HEK293 (cell line): ENCODE data around the gene PDE6H.

Experiments used
- SP2 ChIP-seq: fragments of 450-650 bp; formaldehyde crosslinking; IDR thresholded peaks from 2 replicates; pipeline ENCODE4 v1.5.1; 2016; ENCODE audit warnings: missing biosample characterization, missing genetic modification characterization
- ZNF274 ChIP-seq, 2 experiments: fragments of 200-500 bp in 1 of 2; fragments of 450-650 bp in 1 of 2; sonication (Bioruptor generic) in 1 of 2; formaldehyde crosslinking in 1 of 2; IDR thresholded peaks; 2 replicates each; pipeline versions ENCODE4 v1.5.1 to v1.6.1; 2014 to 2016; ENCODE audit warnings: borderline replicate concordance in 1 of 2, inconsistent platforms in 1 of 2, low read length in 1 of 2, missing biosample characterization in 1 of 2, missing genetic modification characterization in 1 of 2
- ZNF610 ChIP-seq: fragments of 450-650 bp; formaldehyde crosslinking; IDR thresholded peaks from 2 replicates; pipeline ENCODE4 v1.5.1; 2016; ENCODE audit warnings: missing biosample characterization, missing genetic modification characterization, borderline replicate concordance
- ZNF768 ChIP-seq: fragments of 450-650 bp; formaldehyde crosslinking; IDR thresholded peaks from 2 replicates; pipeline ENCODE4 v1.5.1; 2018; ENCODE audit warnings: missing biosample characterization, mild to moderate bottlenecking, missing genetic modification characterization
- ZNF776 ChIP-seq: fragments of 450-650 bp; formaldehyde crosslinking; IDR thresholded peaks from 2 replicates; pipeline ENCODE4 v1.5.0; 2017; ENCODE audit warnings: missing biosample characterization, missing genetic modification characterization, borderline replicate concordance
- ZNF777 ChIP-seq: fragments of 450-650 bp; formaldehyde crosslinking; IDR thresholded peaks from 2 replicates; pipeline ENCODE4 v1.5.1; 2017; ENCODE audit warnings: missing biosample characterization, missing genetic modification characterization, borderline replicate concordance
- TF ChIP-seq, protein P1 (sequence below): fragments of 450-650 bp; formaldehyde crosslinking; IDR thresholded peaks from 2 replicates; pipeline ENCODE4 v1.5.1; 2017; ENCODE audit warnings: missing biosample characterization, missing genetic modification characterization
- TF ChIP-seq, protein P2 (sequence below): fragments of 450-650 bp; formaldehyde crosslinking; IDR thresholded peaks from 2 replicates; pipeline ENCODE4 v1.5.1; 2016; ENCODE audit warnings: missing biosample characterization, missing genetic modification characterization, low read depth

DNA sequence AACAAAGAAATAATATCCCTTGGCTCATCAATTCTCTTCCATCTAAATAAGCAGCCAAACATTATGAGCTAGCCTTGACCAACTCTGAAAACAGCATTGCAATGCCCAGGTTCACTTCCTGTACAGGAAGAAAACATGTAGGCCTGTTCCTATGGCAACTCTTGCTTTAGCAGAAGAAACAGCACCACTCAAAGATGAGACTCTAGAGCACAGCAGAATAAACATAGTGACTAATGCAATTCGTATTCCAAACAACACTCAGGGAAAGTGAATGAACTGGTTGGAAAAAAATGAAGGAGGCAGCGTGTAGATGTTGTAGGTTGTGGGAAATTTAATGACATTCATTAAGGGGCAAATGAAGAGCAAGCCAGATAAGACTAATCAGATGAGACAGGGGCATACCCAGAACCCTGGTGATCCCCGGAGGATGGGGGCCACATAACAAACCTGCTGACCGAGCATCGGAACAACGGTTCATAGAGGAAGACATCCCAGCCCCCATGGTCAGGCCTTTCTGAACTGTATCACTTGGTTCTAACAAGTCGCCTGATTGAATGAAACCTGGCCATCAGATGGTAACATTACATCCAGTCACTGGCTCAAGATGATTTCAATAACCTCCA, 20.4 kb upstream of the PDE6H start:
- TF ChIP-seq, protein P1, sequence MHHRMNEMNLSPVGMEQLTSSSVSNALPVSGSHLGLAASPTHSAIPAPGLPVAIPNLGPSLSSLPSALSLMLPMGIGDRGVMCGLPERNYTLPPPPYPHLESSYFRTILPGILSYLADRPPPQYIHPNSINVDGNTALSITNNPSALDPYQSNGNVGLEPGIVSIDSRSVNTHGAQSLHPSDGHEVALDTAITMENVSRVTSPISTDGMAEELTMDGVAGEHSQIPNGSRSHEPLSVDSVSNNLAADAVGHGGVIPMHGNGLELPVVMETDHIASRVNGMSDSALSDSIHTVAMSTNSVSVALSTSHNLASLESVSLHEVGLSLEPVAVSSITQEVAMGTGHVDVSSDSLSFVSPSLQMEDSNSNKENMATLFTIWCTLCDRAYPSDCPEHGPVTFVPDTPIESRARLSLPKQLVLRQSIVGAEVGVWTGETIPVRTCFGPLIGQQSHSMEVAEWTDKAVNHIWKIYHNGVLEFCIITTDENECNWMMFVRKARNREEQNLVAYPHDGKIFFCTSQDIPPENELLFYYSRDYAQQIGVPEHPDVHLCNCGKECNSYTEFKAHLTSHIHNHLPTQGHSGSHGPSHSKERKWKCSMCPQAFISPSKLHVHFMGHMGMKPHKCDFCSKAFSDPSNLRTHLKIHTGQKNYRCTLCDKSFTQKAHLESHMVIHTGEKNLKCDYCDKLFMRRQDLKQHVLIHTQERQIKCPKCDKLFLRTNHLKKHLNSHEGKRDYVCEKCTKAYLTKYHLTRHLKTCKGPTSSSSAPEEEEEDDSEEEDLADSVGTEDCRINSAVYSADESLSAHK (tag by site-specific recombination): no peak
- TF ChIP-seq, protein P2, sequence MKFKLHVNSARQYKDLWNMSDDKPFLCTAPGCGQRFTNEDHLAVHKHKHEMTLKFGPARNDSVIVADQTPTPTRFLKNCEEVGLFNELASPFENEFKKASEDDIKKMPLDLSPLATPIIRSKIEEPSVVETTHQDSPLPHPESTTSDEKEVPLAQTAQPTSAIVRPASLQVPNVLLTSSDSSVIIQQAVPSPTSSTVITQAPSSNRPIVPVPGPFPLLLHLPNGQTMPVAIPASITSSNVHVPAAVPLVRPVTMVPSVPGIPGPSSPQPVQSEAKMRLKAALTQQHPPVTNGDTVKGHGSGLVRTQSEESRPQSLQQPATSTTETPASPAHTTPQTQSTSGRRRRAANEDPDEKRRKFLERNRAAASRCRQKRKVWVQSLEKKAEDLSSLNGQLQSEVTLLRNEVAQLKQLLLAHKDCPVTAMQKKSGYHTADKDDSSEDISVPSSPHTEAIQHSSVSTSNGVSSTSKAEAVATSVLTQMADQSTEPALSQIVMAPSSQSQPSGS (tag by site-specific recombination): no peak
- TF ChIP-seq ZNF777 (tag by site-specific recombination): no peak
- no peak for TF ChIP-seq ZNF776 (tag by site-specific recombination)
- TF ChIP-seq SP2 (tag by site-specific recombination): no peak
- no peak for TF ChIP-seq ZNF610
- no peak for TF ChIP-seq ZNF274 (IDR thresholded peaks at IDR 0.05; ENCODE audit: low read length)
- no peak for TF ChIP-seq ZNF274 (tag by site-specific recombination; IDR thresholded peaks at IDR 0.05; ENCODE audit: borderline replicate concordance)
- TF ChIP-seq ZNF768 (tag by site-specific recombination): no peak
